Measurements from ENCODE around the gene ZDHHC1.
A peak's percentile ranks its signal among the peaks of the same experiment; 100 is the strongest.

The ZDHHC1 gene

DNA sequence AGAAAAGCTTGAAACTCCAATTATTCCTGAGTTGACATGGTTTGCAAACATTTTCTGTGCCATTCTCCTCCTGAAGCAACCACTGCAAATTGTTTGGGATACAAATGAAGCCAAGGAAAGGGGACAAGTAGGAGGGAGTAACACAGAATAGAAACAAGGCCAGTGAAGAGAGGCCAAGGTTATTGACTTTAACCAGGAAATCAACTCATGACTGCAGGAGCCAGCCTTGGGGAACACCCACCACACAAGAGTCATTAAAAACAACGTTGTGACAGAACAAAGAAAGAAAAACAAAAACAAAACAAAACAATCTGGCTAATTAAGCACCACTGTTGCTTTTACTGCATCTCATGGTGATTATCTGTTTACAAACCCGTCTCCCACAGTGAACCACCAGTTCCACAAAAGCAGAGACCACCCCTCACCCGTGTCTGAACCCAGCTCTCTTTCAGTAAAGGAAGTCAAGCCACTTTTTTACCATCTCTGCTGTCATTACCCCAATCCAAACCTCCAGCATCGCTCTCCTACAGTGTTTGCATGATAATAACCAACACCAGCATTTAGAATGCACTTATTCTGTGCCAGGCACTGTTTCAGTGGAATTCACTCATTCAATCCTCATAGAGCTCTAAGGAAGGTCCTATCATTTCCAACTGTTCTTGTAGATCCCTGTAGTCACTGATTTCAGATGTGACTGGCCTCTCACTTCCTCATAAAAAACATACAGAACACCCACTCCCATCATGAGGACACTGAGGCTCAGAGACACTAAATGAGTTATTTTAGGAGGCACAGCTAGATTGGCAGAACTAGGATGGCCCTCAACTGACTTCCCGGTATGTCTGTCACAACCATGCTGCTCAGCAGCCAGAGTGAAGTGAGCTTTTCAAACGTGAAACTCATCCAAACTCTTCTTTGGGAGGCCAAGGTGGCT is 2.0 kb downstream of the ZDHHC1 start:
- Mint-ChIP-seq H3K36me3 (peaks cover 5% of the 10 kb centered on the region), H3K27ac (no peak overlapping the region), H3K9me3 (no peaks in the 10 kb centered on the region), H3K4me1 (peaks cover 13% of the 10 kb centered on the region), H3K4me3 (peak overlapping the region; percentile 73)
- DNase-seq (ENCODE audit: low spot score in 2 of 2): no peak
- ATAC-seq: no peak

DNA sequence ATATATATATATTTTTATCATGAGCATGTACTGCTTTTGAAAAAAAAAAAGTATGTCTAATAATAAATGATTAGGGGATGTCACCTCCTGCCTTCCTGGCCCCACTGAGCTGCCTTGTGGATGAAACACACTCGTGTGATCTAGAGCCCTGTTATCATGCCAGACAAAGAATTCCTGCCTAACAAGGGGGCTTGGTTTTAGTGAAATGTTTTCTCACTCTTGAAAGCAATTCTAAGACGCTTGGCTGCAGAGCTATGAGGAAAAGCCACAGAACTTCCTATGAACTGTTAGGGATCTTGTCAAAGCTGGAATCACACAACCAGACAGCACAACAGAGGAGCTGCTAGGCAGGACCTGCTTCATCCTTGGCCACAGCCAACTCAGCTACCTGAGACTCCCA is 4.0 kb downstream of the ZDHHC1 start:
- Mint-ChIP-seq H3K4me3 (no peak overlapping the region), H3K36me3 (peaks cover 5% of the 10 kb centered on the region), H3K4me1 (peaks cover 13% of the 10 kb centered on the region), H3K9me3 (no peaks in the 10 kb centered on the region), H3K27ac (no peak overlapping the region)
- DNase-seq (ENCODE audit: low spot score in 2 of 2) (no peak), ATAC-seq (no peak)

DNA sequence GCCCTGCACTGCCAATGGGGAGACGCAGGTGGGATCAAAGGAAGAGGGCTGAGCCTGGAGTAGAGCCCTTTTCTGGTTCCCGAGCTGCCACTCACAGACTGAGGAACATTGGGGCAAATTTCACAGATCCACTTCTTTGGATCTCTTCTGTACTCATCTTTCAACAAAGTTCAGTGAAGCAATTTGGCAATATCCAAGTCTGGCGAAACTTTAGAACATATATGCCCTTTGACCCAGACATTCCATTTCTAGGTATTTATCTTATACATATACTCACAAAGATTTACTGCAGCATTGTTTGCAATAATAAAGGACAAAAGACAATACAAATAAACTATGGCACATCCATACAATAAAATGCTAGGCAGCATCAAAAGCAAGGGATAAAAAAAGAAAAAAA is 4.9 kb downstream of the ZDHHC1 start:
- H3K9me3 Mint-ChIP-seq: no peaks in the 10 kb centered on the region
- DNase-seq (ENCODE audit: low spot score in 2 of 2): no peak
- peaks cover 5% of the 10 kb centered on the region for H3K36me3 Mint-ChIP-seq
- no peak for ATAC-seq
- no peak overlapping the region for H3K27ac Mint-ChIP-seq
- H3K4me1 Mint-ChIP-seq: peaks cover 7% of the 10 kb centered on the region
- H3K4me3 Mint-ChIP-seq: no peak overlapping the region

GRCh38 chr16:67409631-67410030 is 6.6 kb downstream of the ZDHHC1 start:
- ATAC-seq: no peak
- Mint-ChIP-seq H3K27ac (no peak overlapping the region), H3K9me3 (no peaks in the 10 kb centered on the region), H3K4me3 (no peak overlapping the region), H3K4me1 (no peaks in the 10 kb centered on the region), H3K36me3 (peaks cover 5% of the 10 kb centered on the region)
- no peak for DNase-seq (ENCODE audit: low spot score in 2 of 2)

- peaks cover 5% of the 10 kb centered on the region for H3K36me3 Mint-ChIP-seq
- no peak overlapping the region for H3K4me3 Mint-ChIP-seq
- ATAC-seq (no peak), DNase-seq (ENCODE audit: low spot score in 2 of 2) (no peak)
- no peaks in the 10 kb centered on the region for H3K9me3 Mint-ChIP-seq
- H3K4me1 Mint-ChIP-seq: no peaks in the 10 kb centered on the region
- H3K27ac Mint-ChIP-seq: peak overlapping the region; percentile 16
Observed at GRCh38 chr16:67407788-67408452, 8.4 kb downstream of the ZDHHC1 start.

DNA sequence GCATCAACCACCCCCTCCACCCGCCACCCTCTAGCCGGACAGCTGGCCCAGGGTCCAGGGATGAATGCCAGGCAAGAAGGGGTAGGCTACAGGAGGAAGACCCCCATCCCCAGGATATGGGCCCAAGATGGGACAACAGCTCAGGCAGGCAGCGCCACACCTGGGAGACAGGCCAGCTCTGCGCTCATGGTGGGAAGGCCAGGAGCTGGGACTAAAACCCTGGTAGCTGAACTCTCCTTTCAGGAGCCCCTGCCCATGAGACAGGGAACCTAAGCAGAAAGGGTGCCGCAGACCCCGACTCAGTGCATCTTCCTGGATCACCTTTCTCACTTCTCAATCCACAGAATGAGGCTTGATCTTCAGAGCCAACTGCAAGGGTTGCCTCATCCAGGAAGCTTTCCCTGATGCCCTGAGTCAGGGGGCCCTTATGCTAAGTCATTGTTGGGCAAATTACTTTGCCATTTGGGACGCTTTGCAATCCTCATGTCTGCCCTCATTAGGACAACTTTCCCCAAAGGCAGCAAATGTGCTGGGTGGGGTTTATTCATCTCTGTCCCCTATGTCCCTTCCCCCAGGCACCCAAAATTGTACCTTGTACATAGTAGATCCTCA is 9.0 kb downstream of the ZDHHC1 start:
- ATAC-seq: no peak
- H3K27ac Mint-ChIP-seq: peak overlapping the region; percentile 16
- peaks cover 5% of the 10 kb centered on the region for H3K36me3 Mint-ChIP-seq

GRCh38 chr16:67406111-67406971 is 9.9 kb downstream of the ZDHHC1 start:
- Mint-ChIP-seq H3K4me1 (no peaks in the 10 kb centered on the region), H3K4me3 (no peak overlapping the region), H3K36me3 (peaks cover under 1% of the 10 kb centered on the region), H3K9me3 (no peaks in the 10 kb centered on the region), H3K27ac (no peak overlapping the region)
- DNase-seq (ENCODE audit: low spot score in 2 of 2) (no peak), ATAC-seq (no peak)

More for the DNA sequence above, 9.0 kb downstream of the ZDHHC1 start:
- no peak for DNase-seq (ENCODE audit: low spot score in 2 of 2)
- Mint-ChIP-seq H3K4me1 (no peaks in the 10 kb centered on the region), H3K9me3 (no peaks in the 10 kb centered on the region), H3K4me3 (no peak overlapping the region)

GRCh38 chr16:67405336-67405735 is 10.9 kb downstream of the ZDHHC1 start:
- H3K9me3 Mint-ChIP-seq: no peaks in the 10 kb centered on the region
- DNase-seq (ENCODE audit: low spot score in 2 of 2) (no peak), ATAC-seq (no peak)
- no peaks in the 10 kb centered on the region for H3K36me3 Mint-ChIP-seq
- no peaks in the 10 kb centered on the region for H3K4me1 Mint-ChIP-seq
- no peak overlapping the region for H3K4me3 Mint-ChIP-seq
- H3K27ac Mint-ChIP-seq: no peak overlapping the region

GRCh38 chr16:67404740-67405226 is 11.5 kb downstream of the ZDHHC1 start:
- Mint-ChIP-seq H3K4me1 (no peaks in the 10 kb centered on the region), H3K27ac (no peak overlapping the region), H3K4me3 (no peak overlapping the region), H3K36me3 (no peaks in the 10 kb centered on the region), H3K9me3 (no peaks in the 10 kb centered on the region)
- ATAC-seq (no peak), DNase-seq (ENCODE audit: low spot score in 2 of 2) (no peak)

- no peaks in the 10 kb centered on the region for H3K4me1 Mint-ChIP-seq
- H3K4me3 Mint-ChIP-seq: no peak overlapping the region
- no peaks in the 10 kb centered on the region for H3K36me3 Mint-ChIP-seq
- no peaks in the 10 kb centered on the region for H3K9me3 Mint-ChIP-seq
- DNase-seq (ENCODE audit: low spot score in 2 of 2): no peak
- no peak for ATAC-seq
- no peak overlapping the region for H3K27ac Mint-ChIP-seq
Observed at GRCh38 chr16:67403976-67404555, 12.2 kb downstream of the ZDHHC1 start.

GRCh38 chr16:67400901-67401300 is 15.4 kb downstream of the ZDHHC1 start:
- Mint-ChIP-seq H3K27ac (no peak overlapping the region), H3K4me3 (no peak overlapping the region), H3K36me3 (no peaks in the 10 kb centered on the region), H3K4me1 (no peaks in the 10 kb centered on the region), H3K9me3 (no peaks in the 10 kb centered on the region)
- DNase-seq (ENCODE audit: low spot score in 2 of 2) (no peak), ATAC-seq (no peak)

DNA sequence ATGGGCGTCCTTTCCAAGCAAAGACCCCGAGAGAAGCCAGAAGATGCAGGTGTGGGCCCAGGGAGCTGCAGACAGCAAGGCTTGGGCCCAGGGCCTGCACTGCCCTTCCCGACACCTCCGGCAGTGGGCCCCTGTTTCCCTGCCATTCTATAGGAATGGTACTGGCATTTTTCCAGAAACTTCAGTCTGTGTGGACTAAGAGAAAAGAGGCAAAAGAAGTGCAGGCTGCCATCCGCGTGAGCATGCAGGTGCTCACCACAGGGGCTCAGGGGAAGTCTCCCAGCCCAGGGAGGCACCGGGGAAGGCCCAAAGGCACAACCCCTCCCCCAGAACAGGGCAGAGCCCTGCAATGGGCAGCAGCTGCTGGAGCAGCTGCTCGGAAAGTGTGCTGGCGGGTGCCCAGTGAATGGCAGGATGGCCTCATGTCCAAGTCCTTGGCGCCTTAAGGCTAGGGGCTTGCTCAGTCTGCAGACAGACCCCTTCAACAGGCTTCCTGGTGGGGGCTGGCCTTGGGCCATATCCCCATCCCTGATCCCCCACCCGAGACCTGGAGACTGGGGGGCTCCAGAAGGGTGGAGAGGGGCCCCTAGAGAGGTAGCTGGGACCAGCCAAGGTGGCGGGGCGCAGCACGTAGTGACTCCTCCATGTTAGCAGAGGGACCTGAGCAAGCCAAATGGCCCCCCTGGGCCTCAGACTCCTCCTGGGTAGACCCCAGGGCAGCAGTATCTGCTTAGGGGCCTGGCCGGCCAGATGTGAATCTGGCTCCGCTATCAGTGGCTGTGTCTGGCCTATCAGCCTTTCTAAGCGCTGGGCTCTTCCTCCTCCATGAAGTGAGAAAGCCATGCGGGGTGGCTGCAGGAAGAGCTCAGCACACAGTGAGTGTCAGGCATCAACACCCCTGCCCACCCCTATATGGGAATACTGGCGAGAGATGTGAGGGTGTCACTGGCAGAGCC is 16.2 kb downstream of the ZDHHC1 start:
- Mint-ChIP-seq H3K9me3 (no peaks in the 10 kb centered on the region), H3K4me3 (no peak overlapping the region), H3K27ac (no peak overlapping the region), H3K4me1 (no peaks in the 10 kb centered on the region), H3K36me3 (no peaks in the 10 kb centered on the region)
- no peak for ATAC-seq
- DNase-seq (ENCODE audit: low spot score in 2 of 2): no peak

DNA sequence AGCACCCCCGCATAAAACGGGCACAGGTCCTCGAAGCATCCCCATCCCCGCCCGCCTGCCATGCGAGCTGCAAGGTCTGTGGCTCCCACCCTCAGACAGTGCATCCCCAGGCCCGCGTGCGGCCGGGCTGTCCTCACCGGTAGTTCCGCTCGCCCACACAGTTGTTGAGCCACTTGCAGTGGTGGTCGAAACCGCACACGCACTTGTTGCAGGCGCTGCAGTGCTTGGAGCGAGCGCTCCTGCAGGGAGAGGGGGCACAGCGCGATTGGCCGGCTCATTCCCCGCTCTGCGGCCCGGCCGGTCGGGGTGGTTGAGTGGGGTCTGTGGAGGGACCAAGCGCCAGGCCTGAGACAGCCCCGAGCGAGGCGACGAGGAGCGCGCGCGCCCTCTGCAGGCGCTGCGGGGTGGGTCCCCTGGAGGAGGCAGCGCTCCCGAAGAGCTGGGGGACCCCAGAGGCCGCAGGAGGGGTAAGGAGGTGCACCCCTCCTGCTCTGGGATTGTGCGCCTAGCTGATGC is 17.0 kb downstream of the ZDHHC1 start:
- H3K4me1 Mint-ChIP-seq: peaks cover 2% of the 10 kb centered on the region
- ATAC-seq (peak; percentile 76), DNase-seq (ENCODE audit: low spot score in 2 of 2) (peak; percentile 53 to 81)
- H3K27ac Mint-ChIP-seq: no peak overlapping the region
- H3K9me3 Mint-ChIP-seq: no peaks in the 10 kb centered on the region
- H3K4me3 Mint-ChIP-seq: no peak overlapping the region
- no peaks in the 10 kb centered on the region for H3K36me3 Mint-ChIP-seq
